HG03175 (cell line): ENCODE measurements around the gene SLC38A9.
"Not testable (repeated sequence)": the region's sequence is repeated elsewhere in the genome, so short reads cannot be mapped to it uniquely, and the experiment has no call there.

Experiments used
- ATAC-seq: cut with Tn5 transposase; IDR thresholded peaks from one replicate; pipeline ENCODE4 v1.9.1; 2021; ENCODE audit warnings: mild to moderate bottlenecking, moderate library complexity; ENCODE audit not compliant: unreplicated experiment

SLC38A9 gene

DNA sequence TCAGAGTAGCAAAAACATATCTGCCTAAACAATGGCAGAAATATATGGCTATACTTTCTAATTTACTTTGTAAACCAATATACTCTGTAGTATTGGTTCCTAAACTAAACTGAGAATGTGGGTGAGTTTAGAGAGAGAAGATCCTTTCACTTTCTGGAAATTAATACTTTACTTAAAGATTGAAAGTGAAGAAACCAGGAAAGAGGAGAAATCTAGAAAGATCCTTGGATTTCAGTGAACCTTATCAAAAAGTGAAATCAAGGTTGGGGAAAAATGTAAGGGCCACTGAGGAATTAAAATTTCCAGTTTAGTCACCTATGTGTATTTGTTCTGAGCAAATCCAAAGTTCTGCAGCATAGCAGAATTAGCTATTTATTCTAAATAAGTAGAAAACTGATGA, 5.9 kb downstream of the SLC38A9 start:
- ATAC-seq: no peak

DNA sequence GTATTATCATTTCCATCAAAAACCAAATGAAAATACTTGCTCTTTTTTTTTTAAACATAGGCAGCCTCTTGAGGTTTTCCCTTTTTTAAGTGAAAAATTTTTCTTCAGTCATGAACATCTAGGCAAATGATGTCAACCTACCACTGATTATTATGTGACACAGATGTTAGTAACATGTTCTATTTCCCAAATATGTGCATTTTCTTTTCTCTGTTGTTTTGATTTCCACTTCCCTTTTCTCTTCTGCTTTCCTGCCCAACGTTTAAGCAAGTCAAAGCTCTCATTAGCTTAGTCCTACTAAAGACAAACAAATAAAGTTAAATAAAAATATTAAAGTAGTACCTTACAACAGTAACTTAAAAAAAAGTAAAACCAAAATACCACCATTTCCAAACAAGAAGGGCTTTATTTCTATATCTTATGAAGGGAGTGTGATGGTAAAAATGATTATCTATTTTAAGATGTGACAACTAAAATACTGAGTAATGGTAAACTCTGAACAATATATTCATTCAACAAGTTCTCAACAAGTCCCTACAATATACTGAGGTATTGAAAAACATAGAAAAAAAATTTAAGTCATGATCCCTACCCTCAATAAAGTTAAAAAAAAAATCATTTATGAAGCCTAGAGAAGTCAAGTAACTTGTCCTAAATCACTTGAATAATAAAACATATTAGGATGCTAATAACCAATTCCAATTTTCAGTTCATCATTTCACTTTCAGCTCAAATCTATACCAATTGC, 9.4 kb downstream of the SLC38A9 start:
- no peak for ATAC-seq

GRCh38 chr5:55701462-55702103, 10.5 kb downstream of the SLC38A9 start:
- no peak for ATAC-seq

DNA sequence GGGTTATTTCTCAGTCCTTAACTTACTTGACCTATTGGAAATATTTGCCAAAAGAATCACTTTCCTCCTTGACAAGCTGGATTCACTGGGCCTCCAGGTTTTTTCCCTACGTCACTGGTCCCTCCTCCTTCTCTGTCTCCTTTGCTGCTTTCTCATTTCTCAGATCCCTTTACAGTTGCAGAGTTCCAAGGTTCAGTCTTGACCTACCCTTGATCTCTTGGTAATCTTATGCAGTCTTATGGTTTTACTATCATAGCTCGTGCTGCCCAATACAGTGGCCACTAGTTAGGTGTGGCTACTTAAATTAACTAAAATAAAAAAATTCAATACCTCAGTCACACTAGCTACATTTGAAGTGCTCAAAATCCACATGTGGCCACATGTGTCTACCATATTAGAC, 11.4 kb downstream of the SLC38A9 start:
- ATAC-seq: no peak

DNA sequence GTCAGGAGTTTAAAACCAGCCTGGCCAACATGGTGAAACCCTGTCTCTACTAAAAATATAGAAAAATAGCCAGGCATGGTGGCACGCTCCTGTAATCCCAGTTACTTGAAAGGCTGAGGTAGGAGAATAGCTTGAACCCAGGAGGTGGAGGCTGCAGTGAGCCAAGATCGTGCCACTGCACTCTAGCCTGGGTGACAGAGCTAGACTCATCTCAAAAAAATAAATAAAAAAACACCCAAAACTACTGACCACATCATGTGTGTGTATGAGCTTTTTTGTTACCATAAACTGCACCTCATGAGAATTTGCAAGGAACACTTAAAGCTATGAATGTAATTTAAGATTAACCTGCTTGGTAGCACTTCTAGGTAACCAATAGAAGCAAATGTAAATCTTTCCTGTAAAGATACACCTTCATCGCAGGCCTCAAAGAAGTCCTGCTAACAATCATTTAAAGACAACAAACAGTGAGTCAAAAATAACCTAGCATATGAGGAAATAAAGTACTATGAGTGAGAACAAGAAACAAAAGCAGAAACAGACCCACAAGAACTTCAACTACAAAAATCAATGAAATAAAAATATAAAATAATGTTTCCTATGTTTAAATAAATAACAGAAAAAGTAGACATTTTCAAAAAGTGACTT, 13.0 kb downstream of the SLC38A9 start:
- no peak for ATAC-seq

GRCh38 chr5:55696704-55697103, 15.4 kb downstream of the SLC38A9 start:
- ATAC-seq: not testable (repeated sequence)

DNA sequence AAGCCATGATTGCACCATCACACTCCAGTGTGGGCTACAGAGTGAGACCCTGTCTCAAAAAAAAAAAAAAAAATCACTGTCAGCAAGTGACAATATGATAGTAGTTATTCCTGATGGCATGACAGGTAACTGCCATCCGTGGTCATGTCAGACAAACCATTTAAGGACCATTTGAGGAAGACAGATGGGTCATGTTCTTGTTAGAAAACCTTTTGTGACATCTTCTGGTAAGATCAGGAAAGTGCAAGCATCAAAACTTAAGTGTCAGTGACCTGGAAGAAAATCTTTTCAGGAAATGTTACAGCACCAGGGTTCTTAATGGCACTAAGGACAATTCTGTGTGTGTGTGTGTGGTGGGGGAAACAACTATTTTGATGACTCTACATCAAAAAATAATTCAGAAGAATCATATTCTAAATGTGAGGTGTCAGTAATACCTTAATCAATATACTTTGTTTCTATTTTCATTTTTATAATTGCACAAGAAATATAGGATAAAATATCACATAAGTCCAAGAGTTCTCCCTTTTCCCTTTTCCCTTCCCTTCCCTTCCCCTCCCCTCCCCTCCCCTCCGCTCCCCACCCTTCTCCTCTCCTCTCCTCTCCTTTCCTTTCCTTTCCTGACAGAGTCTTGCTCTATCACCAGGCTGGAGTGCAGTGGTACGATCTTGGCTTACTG, 17.8 kb downstream of the SLC38A9 start:
- no peak for ATAC-seq

DNA sequence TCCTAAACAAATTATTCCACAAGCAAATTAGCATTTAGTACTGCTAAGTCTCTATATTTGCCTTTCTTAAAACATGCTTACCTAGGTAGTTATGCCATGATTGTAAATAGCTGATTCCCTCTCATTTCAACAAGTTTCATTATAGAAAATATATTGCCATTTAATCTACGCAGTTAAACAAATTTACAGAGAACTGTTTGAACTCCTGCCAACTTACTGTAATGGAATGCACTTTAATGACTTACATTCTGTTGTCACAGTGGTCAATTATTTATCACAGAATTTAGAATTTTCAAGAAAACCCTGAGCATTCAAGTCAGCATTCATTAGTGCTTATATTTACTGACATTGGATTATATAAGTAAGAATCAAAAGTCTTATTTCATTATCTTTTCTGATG, 19.6 kb downstream of the SLC38A9 start:
- no peak for ATAC-seq

DNA sequence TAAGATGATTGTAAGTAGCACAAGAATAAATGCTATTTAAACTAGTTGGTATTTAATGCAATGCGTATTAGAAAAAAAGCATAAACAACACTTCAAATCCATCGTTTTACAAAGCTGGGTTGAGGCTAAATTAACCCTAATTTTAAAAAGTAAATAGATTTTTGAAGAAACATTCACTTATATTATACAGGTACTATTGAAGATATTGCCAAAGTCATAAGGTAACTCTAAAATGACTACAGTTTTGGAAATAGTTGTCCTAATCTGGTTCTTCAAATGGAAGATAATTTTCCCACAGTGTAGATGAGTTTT, 20.1 kb downstream of the SLC38A9 start:
- no peak for ATAC-seq

DNA sequence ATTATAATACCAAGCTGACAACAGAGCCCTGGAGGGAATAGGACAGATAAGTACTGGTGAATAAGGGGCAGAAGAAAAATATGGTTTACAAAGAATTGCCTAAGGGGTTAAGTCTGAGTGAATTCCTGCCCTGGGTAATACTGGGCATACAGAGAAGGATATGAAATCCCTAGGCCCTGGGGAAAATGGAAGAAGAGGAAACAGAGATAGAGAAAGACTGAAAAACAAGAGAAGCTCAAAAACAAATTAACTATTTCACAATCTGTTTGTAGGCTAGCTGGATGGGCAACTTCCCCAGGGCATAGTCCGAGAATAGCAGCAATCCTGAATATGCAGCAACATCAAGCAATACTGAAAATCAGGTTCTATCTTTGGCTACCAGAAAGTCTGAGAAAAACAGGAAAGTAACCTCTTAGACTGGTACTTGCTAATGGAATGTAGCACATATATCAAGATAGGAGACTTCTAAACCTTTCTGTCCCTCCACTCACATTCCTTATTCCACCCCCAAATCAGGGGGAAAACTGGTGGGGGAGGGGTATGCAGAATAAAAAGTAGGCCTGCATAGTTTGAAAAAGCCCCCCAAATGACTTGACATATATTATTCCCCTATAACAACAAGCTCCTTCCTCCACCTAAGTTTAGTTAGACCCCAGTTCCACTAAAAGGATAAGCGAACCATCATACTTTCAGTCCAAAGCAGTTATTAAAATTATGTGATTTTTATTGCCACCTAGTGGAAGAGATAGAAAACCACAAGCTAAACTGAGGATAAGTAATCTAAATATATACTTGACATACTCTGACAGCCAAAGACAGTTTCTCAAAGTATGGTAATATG, 20.6 kb downstream of the SLC38A9 start:
- ATAC-seq: no peak

DNA sequence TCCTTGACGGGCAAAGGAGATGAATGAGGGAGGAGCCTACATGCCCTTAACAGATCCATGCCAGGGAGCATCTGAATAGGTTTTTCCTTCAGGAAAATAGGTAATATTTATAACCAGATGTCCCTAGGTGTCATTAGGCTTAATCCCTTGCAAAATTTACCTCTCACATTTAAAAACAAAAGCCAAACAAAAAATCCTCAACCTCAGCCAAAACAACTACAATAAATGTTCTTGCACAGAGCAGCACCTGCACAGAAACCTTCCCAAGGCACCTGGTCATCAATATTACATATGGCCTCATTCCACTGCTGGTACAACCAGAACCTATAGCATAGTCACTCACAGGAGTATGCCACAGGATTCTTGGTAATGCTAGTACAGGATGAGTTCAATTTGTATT, 30.1 kb downstream of the SLC38A9 start:
- ATAC-seq: no peak

GRCh38 chr5:55681301-55681700, 30.8 kb downstream of the SLC38A9 start:
- no peak for ATAC-seq

DNA sequence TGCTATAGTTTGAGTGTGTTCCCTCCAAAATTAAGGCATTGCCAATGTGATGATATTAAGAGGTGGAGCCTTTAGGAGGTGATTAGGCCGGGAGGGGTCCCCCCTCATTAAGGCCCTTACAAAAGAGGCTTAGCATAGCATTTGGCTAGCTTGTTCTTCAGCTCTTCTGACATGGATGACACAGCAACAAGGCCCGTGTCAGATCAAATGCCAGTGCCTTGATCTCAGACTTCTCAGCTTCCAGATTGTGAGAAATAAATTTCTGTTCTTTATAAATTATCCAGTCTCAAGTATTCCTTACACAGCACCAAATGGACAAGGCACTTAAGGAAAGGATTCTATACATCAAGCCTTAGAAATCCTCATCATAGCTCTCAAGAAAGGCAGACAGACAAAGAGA, 31.8 kb downstream of the SLC38A9 start:
- no peak for ATAC-seq

DNA sequence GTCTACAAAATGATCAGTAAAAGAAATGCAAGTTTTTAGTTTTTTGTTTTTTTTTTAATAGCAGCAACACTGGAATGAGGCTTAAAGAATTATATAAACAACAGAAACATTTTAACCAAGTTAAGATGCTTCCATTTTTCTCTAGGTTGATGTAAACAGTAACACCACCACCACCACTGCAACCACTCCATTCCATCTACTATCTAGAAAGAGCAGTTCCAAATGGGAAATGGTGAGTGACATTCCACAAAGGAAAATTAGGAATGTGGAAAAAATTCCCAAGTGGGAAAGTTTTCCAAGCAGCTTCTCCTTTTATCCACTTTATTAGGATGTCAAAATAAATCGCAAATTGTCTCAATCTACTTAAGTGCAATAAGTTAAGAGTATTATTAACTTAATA, 32.6 kb downstream of the SLC38A9 start:
- no peak for ATAC-seq

- no peak for ATAC-seq
Observed at GRCh38 chr5:55675119-55675518, 37.0 kb downstream of the SLC38A9 start.

DNA sequence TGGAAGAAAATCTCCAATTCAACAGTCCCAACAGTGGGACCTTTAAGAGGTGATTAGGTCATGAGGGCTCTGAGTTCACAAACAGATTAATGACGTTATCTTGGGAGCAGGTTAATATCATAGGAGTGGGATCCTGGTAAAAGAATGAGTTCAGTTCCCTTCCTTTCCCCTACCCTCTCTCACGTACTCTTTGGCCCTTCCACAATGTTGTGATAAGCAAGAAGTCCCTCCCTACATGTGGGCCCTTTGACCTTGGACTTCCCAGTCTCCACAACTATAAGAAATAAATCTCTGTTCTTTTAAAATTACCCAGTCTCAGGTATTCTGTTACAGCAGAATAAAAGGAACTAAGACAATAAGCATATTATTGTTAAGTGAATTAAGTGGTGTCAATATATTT, 37.8 kb downstream of the SLC38A9 start:
- no peak for ATAC-seq

DNA sequence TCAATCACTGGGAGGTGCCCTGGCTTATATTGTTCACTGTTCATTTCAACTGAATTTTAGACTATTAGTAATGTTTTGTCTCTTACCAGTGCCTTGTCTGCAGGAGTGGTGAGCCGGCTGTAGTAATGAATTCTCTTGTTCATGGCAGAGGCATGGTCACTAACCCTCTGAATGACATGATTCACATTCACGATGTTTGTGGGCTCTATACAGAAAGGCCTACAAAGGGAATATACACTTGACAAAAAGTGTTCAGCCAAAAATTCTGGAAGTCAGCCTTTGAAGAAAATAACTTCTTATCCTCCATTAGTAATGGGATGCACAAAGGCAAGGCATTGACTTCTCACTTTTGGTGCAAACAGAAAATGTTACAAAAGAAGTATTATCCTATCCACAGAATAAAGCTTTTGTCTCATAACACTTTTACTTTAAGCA, 39.6 kb downstream of the SLC38A9 start:
- no peak for ATAC-seq

DNA sequence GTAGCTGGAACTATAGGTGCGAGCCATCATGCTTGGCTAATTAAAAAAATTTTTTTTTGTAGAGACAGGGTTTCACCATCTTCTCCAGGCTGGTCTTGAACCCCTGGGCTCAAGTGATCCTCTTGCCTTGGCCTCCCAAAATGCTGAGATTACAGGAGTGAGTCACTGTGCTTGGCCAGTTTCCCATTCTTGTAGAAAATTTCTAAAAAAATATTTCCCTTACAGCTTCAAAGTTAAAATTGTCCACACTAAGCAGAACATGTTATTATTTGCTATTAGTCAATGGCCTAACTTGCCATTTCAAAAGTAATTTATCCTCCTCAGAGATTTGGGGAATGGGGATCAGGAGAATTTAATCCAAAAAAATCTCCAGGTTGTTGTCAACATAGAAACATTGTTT, 40.1 kb downstream of the SLC38A9 start:
- ATAC-seq: no peak

GRCh38 chr5:55668356-55668755, 43.8 kb downstream of the SLC38A9 start:
- ATAC-seq: no peak

DNA sequence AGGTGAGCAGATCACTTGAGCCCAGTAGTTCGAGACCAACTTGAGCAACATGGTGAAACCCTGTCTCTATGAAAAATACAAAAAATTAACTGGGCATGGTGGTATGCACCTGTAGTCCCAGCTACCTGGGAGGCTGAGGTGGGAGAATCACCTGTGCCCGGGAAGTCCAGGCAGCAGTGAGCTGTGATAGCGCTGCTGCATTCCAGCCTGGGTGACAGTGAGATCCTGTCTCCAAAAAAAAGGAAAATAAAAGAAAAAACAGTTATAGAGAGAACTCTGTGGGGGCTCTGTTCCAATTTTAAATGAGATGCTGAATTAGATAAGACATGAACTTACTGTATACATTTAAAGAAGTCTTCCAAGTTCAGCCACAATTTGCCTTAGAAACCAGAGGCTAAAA, 44.2 kb downstream of the SLC38A9 start:
- no peak for ATAC-seq

- no peak for ATAC-seq
Observed at GRCh38 chr5:55665065-55665464, 47.1 kb downstream of the SLC38A9 start.
